OCI-LY1 (cell line): Measurements from ENCODE around the gene TCP1.
"Not testable (repeated sequence)": the region's sequence is repeated elsewhere in the genome, so short reads cannot be mapped to it uniquely, and the experiment has no call there.

ENCODE experiments used
- H2AFZ ChIP-seq: fragments of 200-600 bp; sonication (generic), shearing (Covaris generic); 2 replicates; pipeline ENCODE4 v1.6.0; 2014; ENCODE audit warnings: antibody characterized with exemption, mild to moderate bottlenecking, low read length
- H3F3A ChIP-seq: fragments of 200-600 bp; sonication (generic), shearing (Covaris generic); 2 replicates; pipeline ENCODE4 v1.6.0; 2014; ENCODE audit warnings: mild to moderate bottlenecking, antibody characterized with exemption, low read length, moderate library complexity; ENCODE audit not compliant: insufficient read depth
- H3K27ac ChIP-seq: fragments of 200-600 bp; sonication (generic); 2 replicates; pipeline ENCODE4 v1.5.1; 2014; ENCODE audit warnings: low read length, mixed run types, mild to moderate bottlenecking, low read depth; ENCODE audit not compliant: poor library complexity, severe bottlenecking
- H3K27me3 ChIP-seq: fragments of 200-600 bp; sonication (generic); 2 replicates; pipeline ENCODE4 v1.6.0; 2014; ENCODE audit warnings: antibody characterized with exemption, mild to moderate bottlenecking, low read length, moderate library complexity; ENCODE audit not compliant: insufficient read depth
- H3K36me3 ChIP-seq: fragments of 200-600 bp; sonication (generic); 2 replicates; pipeline ENCODE4 v1.6.1; 2014; ENCODE audit warnings: mild to moderate bottlenecking, antibody characterized with exemption, low read length, moderate library complexity, mixed read lengths; ENCODE audit not compliant: insufficient read depth
- H3K4me1 ChIP-seq: fragments of 200-600 bp; sonication (generic); 2 replicates; pipeline ENCODE4 v1.5.1; 2014; ENCODE audit warnings: mild to moderate bottlenecking, low read length, moderate library complexity; ENCODE audit not compliant: insufficient read depth, severe bottlenecking
- H3K4me2 ChIP-seq: fragments of 200-600 bp; sonication (generic), shearing (Covaris generic); 2 replicates; pipeline ENCODE4 v1.6.1; 2014; ENCODE audit warnings: low read length
- H3K4me3 ChIP-seq: fragments of 200-600 bp; sonication (generic); 2 replicates; pipeline ENCODE4 v1.5.1; 2014; ENCODE audit warnings: low read length, low read depth, mild to moderate bottlenecking, mixed read lengths; ENCODE audit not compliant: poor library complexity, severe bottlenecking
- H3K79me2 ChIP-seq: fragments of 200-600 bp; shearing (Covaris generic); 2 replicates; pipeline ENCODE4 v1.6.1; 2016; ENCODE audit warnings: mixed run types, low read length, mixed read lengths; ENCODE audit not compliant: insufficient read depth
- H3K9ac ChIP-seq: fragments of 200-600 bp; sonication (generic), shearing (Covaris generic); 2 replicates; pipeline ENCODE4 v1.6.1; 2014; ENCODE audit warnings: mild to moderate bottlenecking, low read length, mixed read lengths
- H3K9me2 ChIP-seq: fragments of 200-600 bp; sonication (generic), shearing (Covaris generic); 2 replicates; pipeline ENCODE4 v1.6.1; 2014; ENCODE audit warnings: low read depth, mild to moderate bottlenecking, low read length, mixed read lengths
- H3K9me3 ChIP-seq: fragments of 200-600 bp; shearing (Covaris generic); 2 replicates; pipeline ENCODE4 v1.6.1; 2014; ENCODE audit warnings: low read length, mixed read lengths
- H4K20me1 ChIP-seq: fragments of 200-600 bp; sonication (generic), shearing (Covaris generic); 2 replicates; pipeline ENCODE4 v1.6.0; 2016; ENCODE audit warnings: mild to moderate bottlenecking, low read length; ENCODE audit not compliant: insufficient read depth
- CTCF ChIP-seq: fragments of 200-600 bp; sonication (generic), shearing (Covaris generic); IDR thresholded peaks from 2 replicates; pipeline ENCODE4 v1.5.1; 2017; ENCODE audit warnings: mild to moderate bottlenecking, antibody characterized with exemption, low read length, moderate library complexity, mixed read lengths
- EZH2 ChIP-seq: fragments of 200-600 bp; sonication (generic), shearing (Covaris generic); IDR thresholded peaks from 2 replicates; pipeline ENCODE4 v1.8.0; 2017; ENCODE audit warnings: borderline replicate concordance, mixed run types, mild to moderate bottlenecking, antibody characterized with exemption, low read length, moderate library complexity, mixed read lengths

Gene TCP1

GRCh38 chr6:159817951-159818739, 28.7 kb upstream of the TCP1 start:
- peaks cover 12% of the 10 kb centered on the region for H3K4me1 ChIP-seq
- H3K27ac ChIP-seq, result no peak overlapping the region
- no peak overlapping the region for H2AFZ ChIP-seq
- H3K4me2 ChIP-seq, result no peak overlapping the region
- H3K4me3 ChIP-seq, result no peak overlapping the region
- H3F3A ChIP-seq, result no peaks in the 10 kb centered on the region
- peaks cover 4% of the 10 kb centered on the region; the same call in 1 of the 2 replicates for H3K27me3 ChIP-seq
- H4K20me1 ChIP-seq, result no peaks in the 10 kb centered on the region
- H3K9ac ChIP-seq, result no peak overlapping the region
- no peaks in the 10 kb centered on the region for H3K9me2 ChIP-seq
- no peaks in the 10 kb centered on the region for H3K36me3 ChIP-seq
- no peaks in the 10 kb centered on the region for H3K79me2 ChIP-seq
- no peaks in the 10 kb centered on the region for H3K9me3 ChIP-seq
- no peak for TF ChIP-seq CTCF
- TF ChIP-seq EZH2, result no peak

DNA sequence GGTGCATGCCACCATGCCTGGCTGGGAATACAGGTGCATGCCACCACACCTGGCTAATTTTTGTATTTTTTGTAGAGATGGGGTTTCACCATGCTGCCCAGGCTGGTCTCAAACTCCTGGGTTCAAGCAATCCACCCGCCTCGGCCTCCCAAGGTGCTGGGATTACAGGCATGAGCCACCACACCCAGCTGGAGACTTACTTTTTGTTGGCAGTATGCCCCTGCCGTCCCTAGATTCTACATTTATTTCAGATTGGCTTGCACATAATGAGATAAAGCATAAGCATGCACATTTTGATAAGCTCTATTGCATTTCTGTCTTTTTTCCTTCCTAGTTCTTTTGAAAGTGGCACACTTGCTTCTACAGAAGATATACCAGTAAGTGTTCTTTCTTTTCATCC, 27.4 kb upstream of the TCP1 start:
- peaks cover 12% of the 10 kb centered on the region for H3K4me1 ChIP-seq
- not testable (repeated sequence) for H3K36me3 ChIP-seq, H3K27me3 ChIP-seq

GRCh38 chr6:159815410-159815809, 26.0 kb upstream of the TCP1 start:
- H3K27ac ChIP-seq, result no peak overlapping the region
- peaks cover 4% of the 10 kb centered on the region; the same call in 1 of the 2 replicates for H3K27me3 ChIP-seq
- no peak for TF ChIP-seq CTCF
- no peaks in the 10 kb centered on the region for H4K20me1 ChIP-seq
- H3K4me1 ChIP-seq, result peaks cover 8% of the 10 kb centered on the region
- H3K4me2 ChIP-seq, result no peak overlapping the region
- no peak overlapping the region for H3K4me3 ChIP-seq
- H3K9me3 ChIP-seq, result no peaks in the 10 kb centered on the region
- H3F3A ChIP-seq, result no peaks in the 10 kb centered on the region
- no peak overlapping the region for H3K9ac ChIP-seq
- no peaks in the 10 kb centered on the region for H3K9me2 ChIP-seq
- H2AFZ ChIP-seq, result no peak overlapping the region
- no peaks in the 10 kb centered on the region for H3K36me3 ChIP-seq
- no peaks in the 10 kb centered on the region for H3K79me2 ChIP-seq

More for the DNA sequence above, 27.4 kb upstream of the TCP1 start:
- not testable (repeated sequence) for H3K79me2 ChIP-seq, H3K9me2 ChIP-seq, H3K4me3 ChIP-seq, H4K20me1 ChIP-seq, H3F3A ChIP-seq, H3K9ac ChIP-seq, H3K27ac ChIP-seq, H2AFZ ChIP-seq, H3K9me3 ChIP-seq, H3K4me2 ChIP-seq

DNA sequence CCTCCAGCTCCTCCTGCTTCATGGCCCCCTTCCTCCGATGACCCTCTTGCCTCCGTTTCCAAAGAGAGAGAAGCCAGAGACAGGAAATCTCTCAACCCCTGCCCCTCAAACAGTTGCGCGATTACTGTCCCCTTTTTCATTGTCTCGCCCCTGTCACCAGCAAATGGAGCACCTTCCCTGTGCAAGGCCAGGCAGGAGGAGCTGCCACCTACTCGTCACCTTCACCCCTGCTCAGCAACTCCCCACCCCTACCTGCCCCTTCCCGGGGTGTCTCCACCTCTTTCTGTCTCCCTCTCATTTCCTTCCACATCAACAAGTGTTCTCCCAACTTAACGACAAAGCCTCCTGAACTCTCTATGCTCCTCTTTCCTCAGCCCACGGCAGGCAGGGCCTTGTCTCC, 24.4 kb upstream of the TCP1 start:
- no peaks in the 10 kb centered on the region for H3K9me2 ChIP-seq
- H3K4me3 ChIP-seq, result no peak overlapping the region
- no peak overlapping the region for H3K9ac ChIP-seq
- H2AFZ ChIP-seq, result no peak overlapping the region
- H3F3A ChIP-seq, result no peaks in the 10 kb centered on the region
- TF ChIP-seq CTCF (no peak), EZH2 (no peak)
- peaks cover 2% of the 10 kb centered on the region; the same call in 1 of the 2 replicates for H3K27me3 ChIP-seq
- H3K9me3 ChIP-seq, result no peaks in the 10 kb centered on the region
- H4K20me1 ChIP-seq, result no peaks in the 10 kb centered on the region
- no peak overlapping the region for H3K27ac ChIP-seq
- H3K79me2 ChIP-seq, result no peaks in the 10 kb centered on the region
- no peaks in the 10 kb centered on the region for H3K36me3 ChIP-seq
- H3K4me2 ChIP-seq, result no peak overlapping the region
- H3K4me1 ChIP-seq, result no peaks in the 10 kb centered on the region
